HG03060 (cell line): Measurements from ENCODE around the gene BOLA3.
"Not testable (repeated sequence)": the region's sequence is repeated elsewhere in the genome, so short reads cannot be mapped to it uniquely, and the experiment has no call there.

Experiments
- ATAC-seq: cut with Tn5 transposase; IDR thresholded peaks from one replicate; pipeline ENCODE4 v1.9.1; 2021; ENCODE audit warnings: low read depth, moderate number of reproducible peaks; ENCODE audit not compliant: unreplicated experiment

The BOLA3 gene

DNA sequence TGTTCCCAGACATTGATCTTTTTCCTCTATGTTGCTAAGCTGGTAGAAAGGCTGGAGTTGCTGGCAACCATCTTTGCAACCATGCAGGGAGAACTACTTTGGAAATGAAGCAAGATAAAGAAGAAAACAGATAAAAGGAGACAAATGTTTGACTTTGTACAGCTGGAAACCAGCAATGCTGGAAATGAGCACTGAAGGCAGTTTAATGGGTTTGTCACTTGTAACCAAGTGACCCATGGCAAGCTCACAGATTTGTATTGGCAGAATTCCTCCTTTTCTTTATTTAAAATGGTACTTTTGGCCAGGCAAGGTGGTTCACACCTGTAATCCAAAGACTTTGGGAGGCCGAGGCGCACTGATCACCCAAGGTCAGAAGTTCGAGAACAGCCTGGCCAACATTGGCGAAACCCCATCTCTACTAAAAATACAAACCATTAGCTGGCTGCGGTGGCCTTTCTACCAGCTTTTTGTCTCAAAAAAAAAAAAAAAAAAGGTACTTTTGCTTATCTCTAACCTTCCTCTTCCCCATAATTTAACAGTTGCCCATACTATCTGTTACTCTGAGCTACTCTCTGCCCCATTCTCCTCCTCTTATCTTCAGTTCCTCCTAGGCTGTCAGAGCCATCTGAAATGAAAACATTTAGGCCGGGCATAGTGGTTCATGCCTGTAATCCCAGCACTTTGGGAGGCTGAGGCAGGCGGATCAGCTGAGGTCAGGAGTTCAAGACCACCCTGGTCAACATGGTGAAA, 2.0 kb upstream of the BOLA3 start:
- no peak for ATAC-seq

DNA sequence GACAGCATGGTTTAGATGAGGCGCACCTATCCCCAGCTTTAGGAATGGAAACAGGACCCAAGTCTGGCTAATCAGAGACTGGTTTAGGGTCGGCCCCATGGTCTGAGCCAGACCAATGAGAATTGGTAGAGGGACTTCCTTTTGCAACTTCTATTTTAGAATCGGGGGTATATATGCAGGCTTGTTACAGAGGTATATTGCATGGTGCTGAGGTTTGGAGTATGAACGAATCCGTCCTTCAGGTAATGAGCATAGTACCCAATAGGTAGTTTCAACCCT, 1.5 kb upstream of the BOLA3 start:
- no peak for ATAC-seq

- ATAC-seq, result no peak
Observed at GRCh38 chr2:74148457-74149246, 940 bp upstream of the BOLA3 start.

GRCh38 chr2:74146929-74147726, 584 bp downstream of the BOLA3 start:
- ATAC-seq, result no peak

GRCh38 chr2:74142340-74142739, 5.4 kb downstream of the BOLA3 start:
- no peak for ATAC-seq

DNA sequence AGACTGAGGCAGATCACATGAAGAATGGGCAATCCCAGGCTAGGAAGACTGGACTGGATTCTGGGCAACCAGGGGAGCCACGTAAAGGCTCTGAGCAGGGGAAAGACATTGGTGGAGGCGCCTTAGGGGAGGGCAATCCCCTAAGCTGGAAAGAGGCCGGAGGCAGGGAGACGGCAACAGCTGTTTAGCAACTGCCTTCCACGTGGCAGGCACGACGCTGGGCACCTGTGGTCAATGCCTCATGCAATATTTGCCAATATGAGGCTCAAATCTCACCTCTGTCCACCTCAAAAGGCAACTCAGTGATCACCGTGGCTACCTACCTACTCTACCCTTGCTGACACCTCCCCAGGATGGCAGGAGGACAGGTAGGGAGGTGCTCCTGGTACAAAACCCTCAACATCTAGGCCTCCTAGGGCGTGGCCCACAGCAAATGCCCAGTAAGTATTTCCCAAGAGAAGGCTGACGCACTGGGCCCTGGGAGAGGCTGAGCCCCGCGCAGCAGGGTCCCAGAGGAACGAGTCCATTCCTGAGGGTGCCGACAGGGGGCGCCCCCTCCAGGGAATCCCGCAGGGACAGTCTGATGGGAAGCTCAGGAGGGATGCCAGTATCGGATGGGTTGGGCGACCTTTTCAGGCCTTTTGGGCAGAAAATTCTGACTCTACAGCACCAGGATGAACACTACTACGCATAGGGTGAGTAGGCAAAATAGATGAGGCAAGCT, 8.9 kb downstream of the BOLA3 start:
- no peak for ATAC-seq

DNA sequence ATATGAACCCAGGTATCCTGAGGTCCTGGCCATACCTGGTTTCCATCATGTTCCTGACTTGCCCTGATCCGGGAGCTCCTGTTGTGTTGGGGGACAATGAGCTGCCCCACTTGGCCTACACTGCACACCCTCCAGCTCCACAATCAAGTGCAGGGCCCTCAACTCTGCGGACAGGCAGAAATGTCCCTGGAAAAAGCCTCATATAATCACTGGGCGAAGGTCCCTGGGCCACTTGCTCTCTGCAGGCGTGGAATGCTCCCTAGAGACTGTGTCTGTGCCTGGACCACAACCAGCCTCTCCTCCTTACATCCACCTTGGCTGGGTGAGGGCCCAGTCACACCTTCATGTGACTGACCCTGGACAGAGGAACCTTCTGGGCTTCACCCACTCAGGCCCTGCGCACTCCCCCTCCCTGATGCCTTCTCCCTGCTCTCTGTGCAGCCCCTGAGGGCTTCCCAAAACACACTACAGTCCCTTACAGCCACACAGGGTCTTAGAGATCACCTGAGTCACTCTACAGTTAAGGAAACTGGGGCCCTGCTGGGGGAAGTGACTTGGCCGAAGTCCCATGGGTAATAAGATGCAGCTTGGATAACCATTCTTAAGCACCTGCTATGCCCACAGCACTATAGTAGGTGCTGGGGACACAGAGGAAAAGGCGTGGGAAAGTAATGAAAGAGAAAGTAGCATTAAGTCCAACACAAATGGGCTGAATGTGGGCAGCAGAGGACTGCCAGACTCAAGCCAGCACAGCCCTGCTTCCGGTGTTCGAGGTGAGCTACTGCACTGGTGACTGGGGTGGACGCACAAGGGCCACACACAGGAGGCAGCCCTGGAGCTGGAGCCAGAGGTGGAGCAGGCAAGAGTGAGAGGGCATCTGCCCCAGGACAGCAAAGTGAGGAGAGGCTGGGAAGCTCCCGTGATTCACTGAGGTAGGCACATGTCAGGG, 9.8 kb downstream of the BOLA3 start:
- ATAC-seq, result no peak

- no peak for ATAC-seq
Observed at GRCh38 chr2:74131901-74132300, 15.8 kb downstream of the BOLA3 start.

DNA sequence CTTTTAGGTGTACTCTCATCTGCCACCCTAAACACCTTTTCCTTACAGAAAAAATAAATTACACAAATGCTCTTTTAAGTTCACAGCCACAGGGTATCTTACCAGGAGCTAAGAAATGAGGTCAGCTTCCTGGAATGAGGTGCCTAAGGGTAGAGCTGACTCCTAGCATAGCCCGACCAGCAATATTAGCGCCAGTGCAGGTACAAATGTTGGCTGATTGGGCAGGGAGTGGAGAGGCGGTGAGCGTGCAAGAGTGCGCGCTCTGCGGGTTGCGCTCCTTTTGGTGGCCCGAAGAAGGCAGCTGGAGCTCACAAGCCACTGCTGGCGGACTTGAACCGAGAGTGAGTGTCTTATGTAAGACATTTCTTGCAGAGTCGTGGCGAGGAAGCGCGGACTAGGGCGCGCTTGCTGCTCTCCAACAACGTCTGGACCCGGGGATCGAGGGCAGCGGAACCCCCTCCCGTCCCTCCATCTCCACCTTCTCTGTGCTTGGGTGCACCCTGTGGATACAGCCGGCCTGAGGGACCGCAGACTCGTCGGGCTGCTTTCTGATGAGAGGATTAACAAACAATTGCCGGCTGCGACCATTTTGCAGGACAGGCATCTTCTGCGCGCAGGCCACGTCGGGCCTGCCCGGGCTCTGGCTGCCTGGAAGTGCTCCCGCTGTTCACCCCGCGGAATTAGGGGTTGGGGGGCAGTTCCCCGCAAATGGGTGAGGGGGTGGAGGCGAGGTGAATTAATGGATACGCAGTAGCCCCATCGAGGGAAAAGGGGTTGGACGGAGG, 17.3 kb downstream of the BOLA3 start:
- ATAC-seq, result no peak

GRCh38 chr2:74128206-74128605, 19.5 kb downstream of the BOLA3 start:
- no peak for ATAC-seq

- not testable (repeated sequence) for ATAC-seq
Observed at GRCh38 chr2:74123955-74124354, 23.8 kb downstream of the BOLA3 start.

- ATAC-seq, result not testable (repeated sequence)
Observed at GRCh38 chr2:74121846-74122245, 25.9 kb downstream of the BOLA3 start.

DNA sequence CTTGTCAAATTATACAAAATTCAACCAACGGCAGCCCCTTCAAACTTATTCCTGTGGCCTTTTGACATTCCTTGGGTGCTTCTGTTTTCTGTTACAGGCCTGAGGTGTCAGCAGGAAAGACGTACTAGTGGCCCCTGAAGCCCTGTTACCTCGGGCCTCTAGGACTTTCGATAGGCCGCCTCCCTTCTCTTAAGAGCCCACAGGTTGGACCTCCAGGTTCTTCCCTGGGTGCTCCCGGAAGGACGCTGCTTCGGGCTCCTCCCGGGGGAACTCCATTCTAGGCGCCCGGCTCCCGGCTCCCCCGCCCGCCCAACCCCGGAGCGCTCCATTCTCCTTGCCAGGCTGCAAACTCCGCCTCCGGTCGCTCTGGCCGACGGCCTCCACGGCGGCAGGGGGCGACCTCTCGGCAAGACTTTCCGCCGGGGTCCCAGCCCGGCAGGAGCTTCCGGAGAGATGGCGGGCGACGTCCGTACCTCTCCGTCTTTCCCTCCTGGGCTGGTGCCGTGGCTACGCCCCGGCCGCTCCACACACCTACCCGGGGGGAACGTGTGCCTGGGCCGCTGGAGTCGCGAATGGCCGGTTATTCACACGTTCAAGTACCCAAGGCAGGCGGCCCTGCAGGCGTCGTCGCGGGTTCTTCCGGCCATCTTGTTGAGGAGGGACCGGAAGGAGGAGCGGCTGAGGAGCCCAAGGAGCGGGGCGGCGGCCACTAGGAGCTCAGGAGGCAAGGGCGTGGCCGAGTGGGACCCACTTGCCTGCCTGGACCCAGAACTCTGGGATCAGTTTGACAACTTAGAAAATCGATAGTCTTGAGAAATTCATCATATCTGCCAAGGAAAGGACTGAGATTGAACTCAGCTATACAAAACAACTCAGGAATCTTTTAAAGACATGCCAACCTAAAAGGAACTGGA, 27.5 kb downstream of the BOLA3 start:
- ATAC-seq, result peak; percentile 61

DNA sequence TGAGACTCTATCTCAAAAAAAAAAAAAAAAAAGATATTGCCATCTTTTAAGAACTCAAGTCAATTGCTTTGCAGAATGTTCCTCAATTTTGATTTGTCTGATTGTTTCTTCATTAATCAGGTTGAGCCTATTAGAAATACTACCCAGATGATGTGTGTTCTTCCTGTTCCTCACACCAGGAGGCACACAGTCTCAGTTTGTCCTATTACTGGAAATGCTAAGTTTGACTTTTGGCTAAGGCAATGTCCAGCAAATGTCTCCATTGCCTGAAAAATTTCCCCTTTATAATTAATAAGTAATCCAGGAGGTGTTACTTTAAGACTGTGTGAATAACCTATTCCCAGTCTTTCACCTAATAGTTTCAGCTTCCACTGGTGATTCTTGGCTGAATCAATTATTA, 28.4 kb downstream of the BOLA3 start:
- ATAC-seq, result no peak

DNA sequence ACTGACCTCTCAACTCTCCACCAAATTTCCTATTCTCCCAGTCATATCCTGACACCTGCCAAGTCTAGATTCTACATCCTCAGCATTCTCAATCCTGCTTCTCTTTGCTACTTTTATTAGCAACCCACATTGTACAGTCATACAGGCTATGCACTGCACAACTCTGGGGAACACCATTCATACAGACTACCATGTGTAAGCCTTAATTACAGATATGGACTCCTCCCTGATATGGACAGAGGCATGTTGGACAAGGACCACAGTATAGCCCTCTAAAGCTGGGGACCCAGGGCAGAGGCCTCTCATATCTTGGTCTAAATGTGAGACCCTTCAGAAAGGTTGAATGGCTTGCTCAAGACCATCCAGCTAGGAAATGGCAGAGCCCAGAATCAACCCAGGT, 36.3 kb downstream of the BOLA3 start:
- ATAC-seq, result no peak

- no peak for ATAC-seq
Observed at GRCh38 chr2:74110537-74110936, 37.2 kb downstream of the BOLA3 start.

DNA sequence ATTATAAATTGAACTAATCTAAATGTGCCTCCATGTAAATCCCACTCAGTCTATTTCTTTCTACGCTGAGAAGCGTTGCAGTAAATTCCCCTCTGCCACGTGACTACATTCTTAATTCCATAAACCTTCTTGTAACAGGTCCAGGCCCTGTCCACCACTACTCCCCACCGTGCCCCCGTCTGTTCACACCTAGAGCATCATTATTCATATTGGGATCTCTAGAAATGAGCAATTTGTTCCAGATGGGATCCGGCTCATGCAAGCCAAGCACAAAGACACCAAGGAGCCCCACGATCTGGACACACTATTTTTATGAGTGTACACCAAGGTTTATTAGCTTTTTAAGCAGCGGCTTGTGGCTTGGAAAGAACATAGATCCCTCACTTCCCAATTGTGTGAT, 38.2 kb downstream of the BOLA3 start:
- no peak for ATAC-seq

GRCh38 chr2:74107071-74107470, 40.6 kb downstream of the BOLA3 start:
- ATAC-seq, result no peak
